ENCODE data around the gene NEDD4L.
"Not testable (repeated sequence)": the region's sequence is repeated elsewhere in the genome, so short reads cannot be mapped to it uniquely, and the experiment has no call there.

NEDD4L gene

DNA sequence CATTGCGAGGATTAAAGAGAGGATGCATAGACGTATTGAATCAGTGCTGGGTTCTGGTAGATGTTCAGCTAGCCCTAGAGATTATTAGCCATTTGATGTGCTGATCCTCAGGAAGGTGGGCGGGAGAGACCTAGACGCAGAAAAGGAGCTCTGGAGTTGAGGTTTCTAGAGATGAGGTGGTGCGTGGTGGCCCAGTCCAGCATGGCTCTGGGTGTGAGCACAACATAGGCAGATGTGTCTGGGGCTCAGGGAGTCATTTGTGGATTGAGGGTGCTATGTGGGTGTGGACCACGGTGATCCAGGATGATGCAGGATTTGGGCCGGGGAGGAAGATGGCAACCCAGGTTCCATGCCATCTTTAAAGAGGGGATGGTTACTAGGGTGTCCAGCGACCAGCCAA, 102.1 kb downstream of the NEDD4L start:
- in situ Hi-C loops (cut with HindIII; ENCODE audit: low sequenced_read_pairs) = no loop called here

DNA sequence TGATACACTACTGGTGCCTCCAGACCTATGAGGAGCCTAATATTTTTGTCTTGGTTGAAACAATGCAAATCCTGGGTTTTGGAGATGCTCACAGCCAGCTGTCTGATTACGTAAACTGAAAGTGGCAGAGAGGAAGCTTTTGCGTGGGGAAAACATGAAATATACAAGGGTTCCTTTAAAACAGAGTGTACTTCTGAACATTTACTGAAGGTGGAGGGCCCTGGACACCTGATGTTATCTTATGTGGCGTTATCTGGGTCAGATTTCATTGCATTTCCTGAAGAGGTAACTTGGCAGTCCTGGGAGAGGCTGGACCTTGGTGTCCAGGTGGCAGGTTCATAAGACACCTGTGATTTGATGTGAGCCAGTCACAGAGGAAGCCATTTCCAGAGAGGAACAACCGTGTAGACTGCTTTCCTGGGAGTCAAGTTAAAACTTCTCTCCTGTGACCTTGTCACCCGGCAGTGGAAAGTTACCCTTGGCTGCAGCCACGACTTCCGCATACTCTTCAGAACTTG, 105.0 kb downstream of the NEDD4L start:
- in situ Hi-C loops (cut with HindIII; ENCODE audit: low sequenced_read_pairs) = no loop called here

DNA sequence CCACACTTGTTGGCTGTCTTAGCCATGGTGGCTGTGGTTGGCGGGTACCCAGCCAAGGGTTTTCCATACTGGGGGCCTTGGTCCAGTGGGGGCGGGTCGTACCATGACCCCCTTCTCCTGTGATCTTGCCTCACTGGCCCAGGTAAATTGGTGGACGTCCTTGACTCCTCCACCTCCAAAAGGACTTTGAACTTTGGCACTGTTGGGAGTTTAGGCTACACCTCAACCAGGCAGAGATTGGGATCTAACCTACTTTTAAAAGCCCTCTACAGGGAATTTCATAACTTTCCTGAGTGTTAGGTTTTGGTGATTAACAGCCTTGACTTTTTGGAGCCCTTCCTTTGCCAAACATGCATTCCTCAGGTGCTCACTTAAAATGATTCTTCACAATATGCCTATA, 106.7 kb downstream of the NEDD4L start:
- in situ Hi-C loops (cut with HindIII; ENCODE audit: low sequenced_read_pairs) = no loop called here

DNA sequence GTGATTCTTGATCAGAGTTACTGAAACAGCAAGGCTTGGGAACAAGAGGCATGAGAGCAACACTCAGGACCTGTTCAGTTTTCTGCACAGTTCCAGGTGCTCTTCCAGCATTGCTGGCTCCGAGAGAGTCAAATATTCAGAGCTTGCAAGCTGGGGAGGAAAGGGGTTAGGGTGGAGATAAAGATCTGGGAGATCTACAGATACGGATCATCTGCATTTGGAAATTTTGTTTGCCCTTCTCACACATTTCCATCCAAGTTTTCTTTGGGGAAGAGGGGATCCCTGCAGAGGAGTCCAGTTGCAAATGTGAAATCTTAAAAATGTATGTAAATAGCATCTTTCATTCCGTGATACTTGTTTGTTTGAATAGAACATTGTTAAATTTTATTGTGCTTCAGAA, 108.2 kb downstream of the NEDD4L start:
- in situ Hi-C loops (cut with HindIII; ENCODE audit: low sequenced_read_pairs) = no loop called here

DNA sequence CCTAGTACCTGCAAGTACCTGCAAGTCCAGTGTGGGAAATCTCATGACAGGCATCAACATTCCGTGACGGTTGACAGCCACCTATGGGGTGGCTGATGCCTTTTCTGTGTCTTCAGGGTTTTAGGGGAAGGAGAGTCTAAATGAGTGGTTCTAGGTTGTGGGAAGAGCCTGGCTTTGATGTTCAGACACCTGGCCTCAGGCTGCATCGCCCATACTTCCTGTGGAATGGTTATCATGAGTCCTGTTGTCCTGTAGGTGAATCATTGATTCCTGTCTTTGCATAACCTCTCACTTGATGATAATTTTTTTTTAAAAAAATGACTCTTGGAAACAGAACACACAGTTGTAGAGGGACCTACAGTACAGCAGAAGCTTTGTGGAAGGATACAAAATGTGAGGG, 108.9 kb downstream of the NEDD4L start:
- in situ Hi-C loops (cut with HindIII; ENCODE audit: low sequenced_read_pairs) = no loop called here

DNA sequence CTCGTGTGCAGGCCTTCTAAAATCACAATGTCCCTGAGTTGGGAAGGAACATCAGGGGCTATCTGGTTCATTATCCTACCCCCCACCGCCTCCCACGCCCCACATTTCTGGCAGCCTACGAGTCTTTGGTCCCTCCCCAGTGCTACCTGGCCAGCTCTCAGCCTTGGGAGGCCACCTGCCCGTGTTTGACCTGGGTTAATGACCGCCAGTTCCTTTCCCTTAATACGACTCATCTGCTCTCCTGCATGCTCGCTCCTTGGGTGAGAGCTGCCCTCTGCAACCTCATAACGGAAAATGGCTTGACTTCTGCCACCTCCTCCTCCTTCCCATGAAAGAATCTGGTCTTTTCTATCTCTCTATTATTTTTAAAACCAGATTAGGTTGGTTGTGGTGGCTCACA, 112.5 kb downstream of the NEDD4L start:
- in situ Hi-C loops (cut with HindIII; ENCODE audit: low sequenced_read_pairs) = no loop called here

DNA sequence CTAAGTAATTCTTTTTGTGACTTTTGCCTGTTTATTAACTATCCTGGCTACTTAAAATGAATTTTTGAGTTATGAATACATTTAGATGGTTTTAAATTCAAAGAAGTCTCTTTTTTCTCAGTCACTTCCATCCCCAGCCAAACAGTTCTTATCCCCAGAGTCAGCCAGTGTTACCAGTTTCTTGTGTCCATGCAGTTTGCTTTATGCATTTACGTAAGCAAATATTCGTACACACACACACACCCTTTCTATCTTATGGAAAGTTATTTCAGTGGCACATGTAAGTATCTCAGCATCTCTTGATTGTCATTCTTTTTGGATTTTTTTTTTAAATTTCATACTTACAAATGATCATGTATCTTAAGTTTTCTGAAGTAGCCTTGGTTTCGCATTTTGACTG, 113.2 kb downstream of the NEDD4L start:
- in situ Hi-C loops (cut with HindIII; ENCODE audit: low sequenced_read_pairs) = no loop called here

DNA sequence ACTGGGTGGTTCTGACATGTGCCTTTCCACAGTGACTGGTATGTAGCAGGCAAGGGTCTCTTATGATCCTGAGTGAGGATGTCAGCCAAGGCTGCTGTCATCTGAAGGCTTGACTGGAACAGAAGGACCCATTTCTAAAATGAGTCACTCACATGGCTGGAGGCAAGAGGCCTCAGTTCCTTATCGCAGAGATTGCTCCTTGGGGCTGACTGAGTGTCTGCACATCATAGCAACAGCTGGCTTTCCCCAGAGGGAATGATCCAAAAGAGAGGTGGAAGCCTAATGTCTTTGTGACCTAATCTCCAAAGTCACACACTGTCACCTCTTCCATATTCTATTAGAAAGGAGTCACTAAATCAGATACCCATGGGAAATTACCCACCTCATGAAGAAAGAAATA, 114.0 kb downstream of the NEDD4L start:
- in situ Hi-C loops (cut with HindIII; ENCODE audit: low sequenced_read_pairs) = no loop called here

DNA sequence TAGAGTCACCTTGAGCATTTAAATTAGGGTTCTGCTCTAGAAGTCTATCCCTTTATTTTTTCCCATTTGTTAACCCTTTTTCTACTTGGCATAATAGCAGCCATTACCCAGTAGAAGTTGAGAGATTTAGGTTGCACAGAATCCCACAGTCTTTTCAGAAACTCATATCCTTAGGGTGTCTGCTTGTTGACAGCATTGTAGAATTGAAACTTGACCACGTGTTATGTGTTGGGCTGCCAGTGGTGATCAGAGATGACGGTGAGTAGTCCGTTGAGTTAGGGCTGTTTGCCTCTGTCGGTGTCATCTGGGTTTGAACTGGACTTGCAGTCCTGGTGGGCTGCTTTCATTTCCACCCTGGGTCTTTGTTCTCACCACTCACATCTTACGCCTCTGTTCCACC, 114.4 kb downstream of the NEDD4L start:
- in situ Hi-C loops (cut with HindIII; ENCODE audit: low sequenced_read_pairs) = no loop called here

DNA sequence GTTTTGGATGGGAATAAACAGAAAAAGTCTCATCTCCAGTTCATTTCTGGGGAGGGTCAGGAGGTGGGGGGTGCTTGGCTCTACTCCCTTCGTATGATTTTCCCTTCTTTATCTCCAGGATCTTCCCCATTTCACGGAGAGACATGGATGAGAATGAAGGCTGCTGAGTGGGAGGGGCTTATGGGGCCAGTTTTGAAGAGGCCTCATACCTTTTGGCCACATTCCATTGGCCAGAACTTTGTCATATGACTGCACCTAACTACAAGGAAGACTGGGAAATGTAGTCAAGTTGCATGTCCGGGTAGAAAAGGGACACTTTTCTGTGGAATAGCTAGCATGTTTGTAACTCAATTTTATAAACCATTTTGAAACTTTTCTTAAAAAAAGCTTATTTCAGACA, 117.6 kb downstream of the NEDD4L start:
- in situ Hi-C loops (cut with HindIII; ENCODE audit: low sequenced_read_pairs) = no loop called here

DNA sequence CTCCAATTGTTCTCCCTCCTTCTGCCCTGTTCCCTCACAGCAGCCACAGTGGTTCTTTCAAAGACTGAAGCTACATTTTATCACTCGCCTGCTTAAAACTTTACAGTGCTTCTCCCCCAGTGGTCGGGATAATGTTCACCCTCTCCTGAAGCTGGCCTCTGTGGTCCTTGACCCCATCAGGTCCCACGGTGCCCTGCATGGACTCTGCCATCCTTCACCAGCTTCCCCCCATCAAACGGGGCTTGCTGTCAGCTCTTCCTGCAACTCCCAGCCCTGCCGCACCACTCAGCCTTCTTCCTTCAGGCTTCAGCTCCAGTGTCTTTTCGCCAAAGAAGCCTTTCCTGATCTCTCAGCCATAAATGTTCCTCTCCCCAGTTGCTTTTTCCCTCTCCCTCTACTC, 118.1 kb downstream of the NEDD4L start:
- in situ Hi-C loops (cut with HindIII; ENCODE audit: low sequenced_read_pairs) = no loop called here

DNA sequence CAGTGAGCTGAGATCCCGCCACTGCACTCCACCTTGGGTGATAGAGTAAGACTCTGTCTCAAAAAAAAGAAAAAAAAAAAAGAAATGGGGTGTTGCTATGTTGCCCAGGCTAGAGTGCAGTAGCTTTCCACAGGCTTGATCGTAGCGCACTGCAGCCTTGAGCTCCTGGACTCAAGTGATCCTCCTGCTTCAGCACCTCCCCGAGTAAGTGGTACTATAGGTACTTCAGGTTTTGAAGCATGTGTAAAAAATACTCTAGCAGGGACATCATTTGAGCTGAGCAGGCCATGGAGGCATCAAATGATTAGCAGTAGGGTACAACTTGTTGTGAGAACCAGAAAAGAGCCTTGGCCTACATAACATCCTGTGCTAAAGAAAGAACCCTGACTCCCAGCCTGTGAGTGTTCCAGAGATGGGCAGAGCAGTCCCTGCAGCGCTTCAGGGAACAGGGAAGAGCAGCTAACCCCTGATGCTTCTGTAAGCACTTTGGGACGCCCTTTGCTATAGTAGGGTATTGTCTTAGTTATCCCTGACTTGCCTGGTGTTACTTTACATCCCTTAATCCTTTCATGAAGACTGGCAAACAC, 119.1 kb downstream of the NEDD4L start:
- in situ Hi-C loops (cut with HindIII; ENCODE audit: low sequenced_read_pairs) = no loop called here

DNA sequence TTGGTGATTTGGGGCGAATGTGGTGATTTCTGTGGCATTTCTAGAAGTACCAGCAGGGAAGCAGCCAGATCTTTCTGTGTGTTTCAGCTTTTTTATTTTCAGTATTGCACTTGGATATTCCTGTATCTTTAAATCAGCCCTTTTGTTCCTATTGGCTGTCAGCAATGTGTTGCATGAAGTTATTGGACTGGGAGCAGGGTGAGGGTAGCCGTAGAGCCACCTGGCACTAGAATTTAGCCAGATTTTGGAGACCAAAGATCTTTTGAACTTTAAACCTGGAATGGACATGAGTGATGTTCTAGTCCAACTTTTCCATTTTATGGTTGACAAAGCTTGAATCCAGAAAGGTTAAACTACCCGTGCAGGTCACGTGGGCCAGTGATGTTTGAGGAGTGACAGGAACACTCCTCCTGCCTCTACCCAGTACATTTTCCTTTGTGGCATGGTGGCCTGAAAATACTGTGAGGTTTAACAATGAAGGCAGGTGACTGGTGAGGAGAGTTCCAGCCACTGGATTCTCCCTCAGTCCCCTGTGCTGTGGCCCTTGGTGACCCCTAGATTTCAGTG, 122.3 kb downstream of the NEDD4L start:
- in situ Hi-C loops (cut with HindIII; ENCODE audit: low sequenced_read_pairs) = no loop called here

DNA sequence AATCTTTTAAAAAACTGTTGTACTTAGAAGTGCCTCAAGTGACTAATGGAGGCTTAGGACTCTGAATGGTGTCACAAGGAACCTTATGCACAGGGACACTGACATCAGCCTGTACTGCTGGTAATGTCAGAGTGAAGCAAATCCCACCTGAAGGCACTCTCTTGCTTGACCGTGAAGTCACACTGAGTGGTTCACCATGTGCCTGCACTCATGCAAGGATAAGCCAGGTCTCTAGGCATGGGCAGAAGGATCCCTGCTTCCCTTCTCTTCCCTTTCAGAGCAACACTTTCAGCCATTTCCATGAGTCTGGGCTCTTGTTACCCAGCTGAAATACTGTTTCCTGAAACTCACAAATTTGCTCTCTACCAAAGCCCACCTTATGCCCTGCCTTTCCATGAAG, 123.0 kb downstream of the NEDD4L start:
- in situ Hi-C loops (cut with HindIII; ENCODE audit: low sequenced_read_pairs) = no loop called here

DNA sequence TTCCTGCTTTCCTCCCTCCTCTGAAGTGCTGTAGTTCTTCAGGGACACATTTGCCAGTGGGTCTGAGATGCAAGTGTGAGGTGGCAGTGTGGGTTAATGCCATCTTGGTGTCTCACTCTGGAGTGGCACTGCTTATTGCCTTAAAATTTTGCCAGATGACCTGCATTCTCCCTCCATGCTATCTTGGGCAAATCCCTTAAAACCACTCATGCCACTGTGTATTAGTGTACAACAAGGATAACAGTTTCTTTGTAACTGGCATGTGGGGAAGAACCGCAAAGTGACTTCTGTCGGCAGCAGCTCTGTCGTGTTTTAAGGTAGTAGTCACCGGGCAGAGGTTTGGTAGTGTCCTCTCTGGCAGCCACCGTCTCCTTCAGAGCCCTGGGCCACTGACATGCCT, 124.2 kb downstream of the NEDD4L start:
- in situ Hi-C loops (cut with HindIII; ENCODE audit: low sequenced_read_pairs) = no loop called here

DNA sequence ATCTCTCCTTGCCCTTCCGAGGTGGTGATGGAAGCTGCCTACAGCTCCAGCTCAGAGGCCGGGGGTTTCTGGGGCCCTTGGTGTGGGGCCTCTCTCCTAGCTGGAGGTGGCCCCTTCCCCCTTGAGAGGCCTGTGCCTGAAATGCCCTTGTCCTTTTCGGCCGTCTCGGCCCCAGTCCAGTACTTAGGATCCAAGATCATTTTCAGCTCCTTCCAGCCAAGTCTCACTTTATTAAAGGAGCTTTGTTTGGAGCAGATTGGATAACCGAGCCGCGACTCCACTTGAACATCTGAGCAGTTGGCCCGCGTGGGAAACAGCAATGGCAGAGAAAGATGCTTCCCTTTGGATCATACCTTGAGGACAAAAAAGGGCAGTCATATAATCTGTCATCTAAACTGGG, 125.0 kb downstream of the NEDD4L start:
- in situ Hi-C loops (cut with HindIII; ENCODE audit: low sequenced_read_pairs) = no loop called here

DNA sequence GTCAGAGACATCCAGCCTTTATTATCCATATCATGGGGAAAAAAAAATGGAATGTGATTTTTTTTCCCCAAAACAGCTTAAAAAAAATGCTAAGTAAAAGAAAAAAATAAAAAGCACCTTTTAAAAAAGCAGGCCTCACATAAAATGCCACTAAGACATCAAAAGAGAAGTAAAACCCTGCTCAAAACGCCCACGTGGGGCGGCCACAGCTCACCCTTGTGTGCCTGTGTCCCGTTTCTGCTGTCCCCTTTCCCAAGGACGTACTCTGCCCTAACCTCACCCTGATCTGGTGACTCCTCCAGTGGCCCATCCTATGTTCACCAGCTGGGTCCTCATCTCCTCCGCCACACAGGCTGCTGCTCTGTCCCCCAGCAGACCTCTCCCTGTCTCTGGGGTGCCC, 125.4 kb downstream of the NEDD4L start:
- in situ Hi-C loops (cut with HindIII; ENCODE audit: low sequenced_read_pairs) = no loop called here

DNA sequence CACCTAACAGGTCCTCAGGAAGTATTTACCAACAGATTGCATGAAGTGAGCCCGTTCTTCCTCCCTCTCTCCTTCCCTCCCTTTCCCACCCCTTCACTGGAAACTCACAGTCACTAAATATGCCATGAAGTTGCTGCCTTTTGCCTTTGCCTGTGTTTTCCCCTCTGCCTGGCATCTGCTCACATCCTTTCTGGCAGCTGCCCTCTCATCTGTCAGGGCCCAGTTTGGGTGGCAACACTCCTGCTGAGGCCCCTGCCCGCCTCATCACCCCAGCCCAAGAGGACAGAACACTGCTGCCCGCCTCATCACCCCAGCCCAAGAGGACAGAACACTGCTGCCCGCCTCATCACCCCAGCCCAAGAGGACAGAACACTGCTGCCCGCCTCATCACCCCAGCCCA, 126.0 kb downstream of the NEDD4L start:
- in situ Hi-C loops (cut with HindIII; ENCODE audit: low sequenced_read_pairs) = not testable (repeated sequence)

DNA sequence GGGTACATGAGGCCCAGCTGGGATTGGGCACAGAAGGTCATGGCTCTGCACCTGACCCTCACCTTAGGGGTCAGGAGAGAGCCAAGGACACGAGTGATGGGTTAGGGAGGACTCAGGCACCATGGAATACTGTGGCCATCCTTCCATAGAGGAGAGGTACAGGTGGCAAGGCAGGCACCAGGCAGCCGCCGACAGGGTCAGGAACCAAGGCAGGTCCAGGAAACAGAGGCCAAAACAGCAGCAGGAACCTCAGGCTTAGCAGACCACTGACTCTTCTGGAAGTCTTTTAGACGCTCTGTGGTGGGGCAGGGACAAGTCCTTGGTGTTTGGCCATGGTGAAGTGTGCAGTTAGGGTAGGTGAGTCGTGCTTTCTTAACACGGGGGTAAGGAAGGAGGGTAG, 128.0 kb downstream of the NEDD4L start:
- in situ Hi-C loops (cut with HindIII; ENCODE audit: low sequenced_read_pairs) = no loop called here

DNA sequence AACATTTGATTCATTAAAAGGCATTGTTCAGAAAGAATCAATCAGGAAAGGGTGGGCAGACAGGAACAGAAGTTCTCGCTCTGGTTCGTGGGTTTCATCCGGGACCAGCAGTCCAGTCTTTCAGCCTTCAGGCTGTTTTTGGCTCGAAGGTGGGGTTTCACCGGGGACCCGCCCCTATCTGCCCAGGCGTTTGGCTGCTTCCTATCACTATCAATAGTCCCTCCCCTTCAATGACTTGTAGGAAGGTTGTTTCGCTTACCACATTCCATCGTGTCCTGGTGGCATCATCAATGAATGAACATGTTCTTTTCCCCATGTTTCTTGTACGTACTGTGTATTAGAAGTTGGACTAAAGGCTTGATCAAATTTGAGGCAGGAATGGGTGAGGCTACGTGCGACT, 130.3 kb downstream of the NEDD4L start:
- in situ Hi-C loops (cut with HindIII; ENCODE audit: low sequenced_read_pairs) = no loop called here

DNA sequence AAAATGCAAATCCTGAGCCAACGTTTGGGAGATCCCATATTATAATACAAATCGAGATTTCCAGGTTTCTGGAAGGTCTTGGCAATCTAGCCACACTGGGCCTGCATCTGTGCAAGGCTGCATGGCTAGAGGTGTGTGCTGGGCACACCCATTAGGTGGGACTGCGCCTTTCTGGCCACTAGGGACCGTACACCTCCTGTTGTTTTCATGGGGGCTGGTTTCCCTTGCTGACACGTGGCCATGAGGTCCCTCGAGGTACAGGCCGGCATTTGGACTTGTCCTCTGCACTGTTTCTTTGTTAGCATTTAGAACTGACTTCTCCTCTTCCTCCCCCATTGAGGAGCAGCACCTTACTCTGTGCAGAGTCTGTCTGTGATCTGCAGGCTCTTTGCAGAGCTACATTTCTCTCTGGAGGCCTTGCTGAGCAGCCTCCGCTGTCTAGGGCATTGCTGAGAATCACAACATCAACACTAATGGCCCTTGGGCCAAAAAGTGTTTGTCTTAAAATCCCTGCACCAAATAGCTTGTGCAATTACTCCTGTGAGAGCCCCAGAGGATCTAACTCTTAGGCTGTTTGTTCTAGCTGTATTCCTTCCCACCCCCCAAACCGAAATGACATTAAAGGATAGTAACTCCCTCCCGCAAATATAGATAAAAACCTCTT, 131.2 kb downstream of the NEDD4L start:
- in situ Hi-C loops (cut with HindIII; ENCODE audit: low sequenced_read_pairs) = loop anchor here (5.0 kb wide), 1 partner anchor 52 kb away; no protein-coding TSS in a partner anchor

DNA sequence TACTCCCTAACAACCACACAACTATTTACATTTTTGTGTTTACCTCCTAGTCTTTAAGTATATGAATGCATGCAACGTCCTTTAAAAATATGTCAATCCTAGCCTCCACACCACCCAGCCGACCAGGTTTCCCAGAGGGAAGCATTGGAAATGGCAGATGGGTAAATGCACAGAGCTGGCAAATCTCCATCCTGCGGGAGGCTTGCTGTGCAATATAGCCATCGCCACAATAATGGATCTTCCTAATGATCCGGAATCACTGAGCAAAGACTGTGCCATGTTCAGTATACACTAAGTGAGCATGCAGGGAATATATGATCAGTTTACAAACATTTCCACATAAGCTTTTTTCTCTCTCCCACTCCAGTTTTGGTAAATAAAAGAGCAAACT, 131.8 kb downstream of the NEDD4L start:
- in situ Hi-C loops (cut with HindIII; ENCODE audit: low sequenced_read_pairs) = loop anchor here (5.0 kb wide), 1 partner anchor 52 kb away; no protein-coding TSS in a partner anchor
